ENCODE data around the gene MUC22.
"Not testable (repeated sequence)": the region's sequence is repeated elsewhere in the genome, so short reads cannot be mapped to it uniquely, and the experiment has no call there.

Gene MUC22

DNA sequence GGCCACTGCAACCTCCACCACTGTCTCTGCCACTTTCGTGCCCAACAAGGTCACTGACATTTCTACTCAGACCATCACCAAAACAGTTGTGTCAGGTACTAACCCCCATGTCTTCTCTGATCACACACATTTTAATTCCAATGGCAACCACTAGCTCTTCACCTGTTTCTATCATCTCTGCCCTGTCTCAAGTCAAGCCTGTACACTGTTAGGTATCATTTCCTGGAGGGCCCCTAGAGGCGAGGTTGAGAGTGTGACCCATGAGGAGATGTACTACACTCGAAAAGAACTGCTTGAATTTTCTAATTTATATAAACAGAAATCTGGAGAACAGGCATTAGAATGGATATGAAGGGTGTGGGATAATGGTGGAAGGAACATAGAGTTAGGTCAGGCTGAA lies 44.1 kb upstream of the MUC22 start:
- TF ChIP-seq, protein P1, sequence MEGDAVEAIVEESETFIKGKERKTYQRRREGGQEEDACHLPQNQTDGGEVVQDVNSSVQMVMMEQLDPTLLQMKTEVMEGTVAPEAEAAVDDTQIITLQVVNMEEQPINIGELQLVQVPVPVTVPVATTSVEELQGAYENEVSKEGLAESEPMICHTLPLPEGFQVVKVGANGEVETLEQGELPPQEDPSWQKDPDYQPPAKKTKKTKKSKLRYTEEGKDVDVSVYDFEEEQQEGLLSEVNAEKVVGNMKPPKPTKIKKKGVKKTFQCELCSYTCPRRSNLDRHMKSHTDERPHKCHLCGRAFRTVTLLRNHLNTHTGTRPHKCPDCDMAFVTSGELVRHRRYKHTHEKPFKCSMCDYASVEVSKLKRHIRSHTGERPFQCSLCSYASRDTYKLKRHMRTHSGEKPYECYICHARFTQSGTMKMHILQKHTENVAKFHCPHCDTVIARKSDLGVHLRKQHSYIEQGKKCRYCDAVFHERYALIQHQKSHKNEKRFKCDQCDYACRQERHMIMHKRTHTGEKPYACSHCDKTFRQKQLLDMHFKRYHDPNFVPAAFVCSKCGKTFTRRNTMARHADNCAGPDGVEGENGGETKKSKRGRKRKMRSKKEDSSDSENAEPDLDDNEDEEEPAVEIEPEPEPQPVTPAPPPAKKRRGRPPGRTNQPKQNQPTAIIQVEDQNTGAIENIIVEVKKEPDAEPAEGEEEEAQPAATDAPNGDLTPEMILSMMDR (IDR thresholded peaks at IDR 0.05; ENCODE audit: low read depth, low read length, missing control alignments), result no peak
- DNase-seq (ENCODE audit: low read depth), result no peak

DNA sequence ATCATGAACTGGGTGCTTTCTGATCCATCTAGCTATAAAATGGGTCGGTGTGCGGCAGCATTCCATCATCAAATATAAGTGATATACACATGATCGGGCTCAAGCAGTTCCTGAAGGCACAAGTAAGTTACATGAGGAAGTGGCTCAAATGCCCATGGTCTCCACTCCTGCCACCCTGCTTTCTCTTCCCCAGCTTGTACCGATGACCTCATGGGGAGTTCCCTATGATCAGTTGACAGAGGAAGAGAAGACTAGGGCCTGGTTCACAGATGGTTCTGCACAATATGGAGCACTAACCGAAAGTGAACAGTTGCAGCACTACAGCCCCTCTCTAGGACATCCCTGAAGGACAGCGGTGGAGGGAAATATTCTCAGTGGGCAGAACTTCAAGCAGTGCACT lies 41.1 kb upstream of the MUC22 start:
- H3K4me3 ChIP-seq (ENCODE audit: low read depth, low read length); DNase-seq (ENCODE audit: low read depth): not testable (repeated sequence)

More for the DNA sequence above, 44.1 kb upstream of the MUC22 start:
- H3K4me3 ChIP-seq (ENCODE audit: low read depth, low read length), result no peak overlapping the region

DNA sequence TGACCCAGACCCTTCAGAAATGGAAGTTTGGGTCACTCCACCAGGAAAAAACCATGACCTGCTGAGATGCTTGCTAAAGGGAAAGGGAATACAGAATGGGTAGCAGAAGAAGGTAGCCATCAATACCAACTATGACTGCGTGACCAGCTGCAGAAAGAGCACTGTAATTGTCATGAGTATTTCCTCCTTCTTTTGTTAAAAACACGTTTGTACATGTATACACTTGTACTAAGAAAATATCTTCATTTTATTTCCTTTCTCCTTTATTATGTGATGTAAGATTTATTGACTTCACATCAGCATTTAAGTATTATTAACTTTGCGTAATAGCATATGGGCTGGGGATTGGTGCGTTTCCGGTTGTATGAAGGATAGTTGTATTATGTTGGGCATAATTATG lies 39.3 kb upstream of the MUC22 start:
- TF ChIP-seq, protein P1 (IDR thresholded peaks at IDR 0.05; ENCODE audit: low read depth, low read length, missing control alignments), result no peak
- no peak overlapping the region for H3K4me3 ChIP-seq (ENCODE audit: low read depth, low read length)
- no peak for DNase-seq (ENCODE audit: low read depth)

DNA sequence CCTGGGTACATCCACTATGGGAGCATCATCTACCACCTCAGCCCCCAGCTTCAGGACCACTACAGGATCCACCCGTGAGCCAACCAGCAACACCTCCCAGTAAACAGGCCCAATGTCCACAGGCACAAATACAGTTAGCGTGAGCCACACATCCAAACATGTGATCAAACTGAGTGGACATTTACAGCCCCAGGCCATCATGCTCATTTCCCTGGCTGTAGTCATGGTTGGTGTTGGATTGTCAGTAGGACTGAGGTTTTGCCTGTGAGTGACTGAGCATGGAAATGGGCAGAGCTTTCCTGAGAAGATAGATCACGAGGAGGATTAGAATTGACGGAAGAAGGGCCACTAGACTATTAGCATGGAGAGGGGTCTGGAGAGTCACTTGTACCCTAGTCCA lies 37.5 kb upstream of the MUC22 start:
- no peak overlapping the region for H3K4me3 ChIP-seq (ENCODE audit: low read depth, low read length)
- TF ChIP-seq, protein P1 (IDR thresholded peaks at IDR 0.05; ENCODE audit: low read depth, low read length, missing control alignments), result no peak
- no peak for DNase-seq (ENCODE audit: low read depth)

DNA sequence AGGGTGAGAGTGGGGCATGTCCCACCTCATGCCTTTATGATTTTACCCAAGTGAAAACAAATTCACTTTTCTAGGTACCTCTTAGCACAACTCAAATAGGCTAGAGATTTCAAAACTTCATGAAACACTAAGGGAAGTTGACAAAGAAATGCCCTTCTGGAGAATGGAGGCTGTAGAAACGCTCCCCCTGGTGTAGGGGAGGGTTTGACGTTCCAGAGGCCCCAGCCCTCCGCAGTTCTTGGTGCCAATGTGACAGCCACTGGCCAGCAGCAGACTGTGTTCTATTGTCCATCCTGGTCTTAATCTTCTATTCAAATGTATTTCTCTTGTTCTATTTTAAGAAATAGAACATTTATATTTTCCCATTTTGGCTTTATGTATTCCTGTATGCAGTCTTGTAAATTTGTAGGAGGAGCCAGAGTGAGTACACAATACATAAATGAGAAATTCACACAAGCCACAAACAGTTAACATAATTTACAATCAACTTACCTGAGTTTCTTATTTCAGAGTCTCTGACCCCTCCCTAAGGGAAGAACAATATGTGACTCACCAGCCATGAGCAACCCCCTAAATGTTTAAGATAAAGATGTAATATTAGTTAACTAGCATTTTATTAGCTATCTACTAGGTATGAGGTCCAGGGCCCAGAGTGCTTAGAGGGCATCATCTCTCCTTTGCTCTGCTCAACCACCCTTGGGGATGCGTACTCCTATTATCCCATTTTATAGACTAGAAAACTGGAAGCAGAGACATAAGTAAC lies 35.6 kb upstream of the MUC22 start:
- TF ChIP-seq, protein P1 (IDR thresholded peaks at IDR 0.05; ENCODE audit: low read depth, low read length, missing control alignments), result no peak
- no peak overlapping the region for H3K4me3 ChIP-seq (ENCODE audit: low read depth, low read length)
- no peak for DNase-seq (ENCODE audit: low read depth)

DNA sequence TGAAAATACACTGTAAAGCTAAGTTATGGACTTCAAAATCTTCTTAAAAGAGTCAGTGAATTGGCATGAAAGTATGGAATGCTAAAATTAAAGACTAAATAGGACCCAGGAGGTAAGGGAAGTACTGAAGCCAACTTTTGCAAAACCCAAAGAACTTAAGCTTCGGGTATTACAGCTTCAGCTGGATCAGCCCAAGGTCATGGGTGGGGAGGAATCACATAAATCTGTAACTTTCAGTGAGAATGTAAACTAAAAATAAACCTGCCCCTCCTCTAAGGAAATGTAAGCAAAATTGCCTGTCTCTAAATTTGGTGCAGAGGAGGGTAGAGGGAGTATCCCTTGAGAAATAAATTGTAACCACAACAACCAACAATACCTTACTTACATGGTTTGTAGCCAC lies 31.1 kb upstream of the MUC22 start:
- TF ChIP-seq, protein P1 (IDR thresholded peaks at IDR 0.05; ENCODE audit: low read depth, low read length, missing control alignments), result no peak
- no peak overlapping the region for H3K4me3 ChIP-seq (ENCODE audit: low read depth, low read length)
- no peak for DNase-seq (ENCODE audit: low read depth)

DNA sequence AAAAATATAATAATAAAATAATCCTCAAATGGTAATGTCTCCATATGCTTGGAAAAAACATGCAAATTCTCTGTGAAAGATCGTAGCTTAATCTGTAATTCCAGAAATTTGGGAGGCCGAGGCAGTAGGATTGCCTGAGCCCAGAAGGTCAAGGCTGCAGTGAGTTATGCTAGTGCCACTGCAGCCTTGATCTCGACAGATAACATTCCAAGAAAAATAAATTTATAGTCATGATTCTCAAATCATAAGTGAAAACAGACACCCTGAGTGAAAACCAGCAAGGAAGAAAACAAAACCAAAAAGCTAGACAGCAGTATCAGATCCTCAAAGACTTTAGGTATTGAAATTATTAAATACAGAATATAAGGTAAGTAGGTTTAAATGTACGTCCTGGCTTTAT lies 30.6 kb upstream of the MUC22 start:
- H3K4me3 ChIP-seq (ENCODE audit: low read depth, low read length), result no peak overlapping the region
- TF ChIP-seq, protein P1 (IDR thresholded peaks at IDR 0.05; ENCODE audit: low read depth, low read length, missing control alignments), result no peak
- DNase-seq (ENCODE audit: low read depth), result no peak

All from GM12864 (cell line).